Loucy (cell line): ENCODE measurements around the gene CELSR2.

ENCODE experiments used
- H2AFZ ChIP-seq: fragments of 200-600 bp; sonication (generic); 2 replicates; pipeline ENCODE4 v1.6.0; 2016; ENCODE audit warnings: antibody characterized with exemption, mild to moderate bottlenecking, low read length, moderate library complexity
- H3F3A ChIP-seq: fragments of 200-600 bp; 2 replicates; pipeline ENCODE4 v1.6.0; 2016; ENCODE audit warnings: antibody characterized with exemption, low read depth, mild to moderate bottlenecking
- H3K27me3 ChIP-seq: fragments of 200-600 bp; sonication (generic); 2 replicates; pipeline ENCODE4 v1.6.1; 2014; ENCODE audit warnings: low read length, mild to moderate bottlenecking; ENCODE audit not compliant: insufficient read depth, poor library complexity, severe bottlenecking
- H3K36me3 ChIP-seq: fragments of 200-600 bp; sonication (generic); 2 replicates; pipeline ENCODE4 v1.6.1; 2016; ENCODE audit warnings: low read length; ENCODE audit not compliant: insufficient read depth
- H3K4me1 ChIP-seq: fragments of 200-600 bp; sonication (generic); 2 replicates; pipeline ENCODE4 v1.5.1; 2014; ENCODE audit warnings: low read length, mild to moderate bottlenecking; ENCODE audit not compliant: insufficient read depth, poor library complexity, severe bottlenecking
- H3K4me2 ChIP-seq: fragments of 200-600 bp; sonication (generic); 2 replicates; pipeline ENCODE4 v1.6.0; 2014; ENCODE audit warnings: antibody characterized with exemption, low read length, low read depth, mild to moderate bottlenecking; ENCODE audit not compliant: poor library complexity, severe bottlenecking
- H3K4me3 ChIP-seq: fragments of 200-600 bp; sonication (generic); 2 replicates; pipeline ENCODE4 v1.5.1; 2014; ENCODE audit warnings: low read length, mild to moderate bottlenecking, mixed read lengths; ENCODE audit not compliant: poor library complexity, severe bottlenecking
- H3K79me2 ChIP-seq: fragments of 200-600 bp; sonication (generic); 2 replicates; pipeline ENCODE4 v1.6.1; 2014; ENCODE audit warnings: low read length; ENCODE audit not compliant: insufficient read depth
- H3K9ac ChIP-seq: fragments of 200-600 bp; sonication (generic); 2 replicates; pipeline ENCODE4 v1.6.0; 2014; ENCODE audit warnings: mild to moderate bottlenecking, low read depth, low read length, moderate library complexity; ENCODE audit not compliant: poor library complexity, severe bottlenecking
- H3K9me2 ChIP-seq: fragments of 200-600 bp; sonication (generic); replicated peaks from 2 replicates; pipeline ENCODE4 v1.6.1; 2016; ENCODE audit warnings: low read depth, low read length, mixed read lengths
- H3K9me3 ChIP-seq: fragments of 200-600 bp; sonication (generic); 2 replicates; pipeline ENCODE4 v1.6.1; 2014; ENCODE audit warnings: mild to moderate bottlenecking, antibody characterized with exemption, low read length, low read depth; ENCODE audit not compliant: insufficient read depth
- H4K20me1 ChIP-seq: fragments of 200-600 bp; sonication (generic); 2 replicates; pipeline ENCODE4 v1.6.0; 2014; ENCODE audit warnings: antibody characterized with exemption, low read length, mild to moderate bottlenecking; ENCODE audit not compliant: insufficient read depth, poor library complexity, severe bottlenecking
- EZH2phosphoT487 ChIP-seq: fragments of 200-600 bp; IDR thresholded peaks from 2 replicates; pipeline ENCODE4 v1.6.1; 2018; ENCODE audit warnings: antibody characterized with exemption, mild to moderate bottlenecking, moderate library complexity, borderline replicate concordance
- TF ChIP-seq, protein P1 (sequence below): fragments of 200-600 bp; sonication (generic); conservative IDR thresholded peaks from 2 replicates; pipeline ENCODE4 v1.5.1; 2014; ENCODE audit warnings: mild to moderate bottlenecking, antibody characterized with exemption, low read length

The CELSR2 gene

GRCh38 chr1:109225711-109226445, 23.5 kb upstream of the CELSR2 start:
- H3K36me3 ChIP-seq: peaks cover 32% of the 10 kb centered on the region; the same call in 1 of the 2 replicates
- no peaks in the 10 kb centered on the region for H3K27me3 ChIP-seq
- no peaks in the 10 kb centered on the region for H3K4me1 ChIP-seq
- no peaks in the 10 kb centered on the region for H3K9me2 ChIP-seq
- peaks cover 18% of the 10 kb centered on the region; the same call in 1 of the 2 replicates for H3K79me2 ChIP-seq
- no peak overlapping the region for H2AFZ ChIP-seq
- TF ChIP-seq, protein P1, sequence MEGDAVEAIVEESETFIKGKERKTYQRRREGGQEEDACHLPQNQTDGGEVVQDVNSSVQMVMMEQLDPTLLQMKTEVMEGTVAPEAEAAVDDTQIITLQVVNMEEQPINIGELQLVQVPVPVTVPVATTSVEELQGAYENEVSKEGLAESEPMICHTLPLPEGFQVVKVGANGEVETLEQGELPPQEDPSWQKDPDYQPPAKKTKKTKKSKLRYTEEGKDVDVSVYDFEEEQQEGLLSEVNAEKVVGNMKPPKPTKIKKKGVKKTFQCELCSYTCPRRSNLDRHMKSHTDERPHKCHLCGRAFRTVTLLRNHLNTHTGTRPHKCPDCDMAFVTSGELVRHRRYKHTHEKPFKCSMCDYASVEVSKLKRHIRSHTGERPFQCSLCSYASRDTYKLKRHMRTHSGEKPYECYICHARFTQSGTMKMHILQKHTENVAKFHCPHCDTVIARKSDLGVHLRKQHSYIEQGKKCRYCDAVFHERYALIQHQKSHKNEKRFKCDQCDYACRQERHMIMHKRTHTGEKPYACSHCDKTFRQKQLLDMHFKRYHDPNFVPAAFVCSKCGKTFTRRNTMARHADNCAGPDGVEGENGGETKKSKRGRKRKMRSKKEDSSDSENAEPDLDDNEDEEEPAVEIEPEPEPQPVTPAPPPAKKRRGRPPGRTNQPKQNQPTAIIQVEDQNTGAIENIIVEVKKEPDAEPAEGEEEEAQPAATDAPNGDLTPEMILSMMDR: no peak
- TF ChIP-seq EZH2phosphoT487: no peak
- no peak overlapping the region for H3K4me3 ChIP-seq
- H4K20me1 ChIP-seq: peaks cover 6% of the 10 kb centered on the region
- no peaks in the 10 kb centered on the region for H3F3A ChIP-seq
- no peak overlapping the region for H3K9ac ChIP-seq
- no peaks in the 10 kb centered on the region for H3K9me3 ChIP-seq
- H3K4me2 ChIP-seq: no peak overlapping the region

- Histone ChIP-seq H4K20me1 (peaks cover 6% of the 10 kb centered on the region), H3K4me1 (no peaks in the 10 kb centered on the region), H3K9me3 (no peaks in the 10 kb centered on the region), H2AFZ (no peak overlapping the region), H3K27me3 (no peaks in the 10 kb centered on the region), H3K9ac (no peak overlapping the region), H3K9me2 (no peaks in the 10 kb centered on the region), H3K79me2 (peaks cover 4% of the 10 kb centered on the region; the same call in 1 of the 2 replicates), H3F3A (no peaks in the 10 kb centered on the region), H3K4me3 (no peak overlapping the region), H3K36me3 (peaks cover 47% of the 10 kb centered on the region; the same call in 1 of the 2 replicates), H3K4me2 (no peak overlapping the region)
- TF ChIP-seq, protein P1: no peak
- no peak for TF ChIP-seq EZH2phosphoT487
These were observed 21.2 kb upstream of the CELSR2 start for GRCh38 chr1:109228167-109228566.

DNA sequence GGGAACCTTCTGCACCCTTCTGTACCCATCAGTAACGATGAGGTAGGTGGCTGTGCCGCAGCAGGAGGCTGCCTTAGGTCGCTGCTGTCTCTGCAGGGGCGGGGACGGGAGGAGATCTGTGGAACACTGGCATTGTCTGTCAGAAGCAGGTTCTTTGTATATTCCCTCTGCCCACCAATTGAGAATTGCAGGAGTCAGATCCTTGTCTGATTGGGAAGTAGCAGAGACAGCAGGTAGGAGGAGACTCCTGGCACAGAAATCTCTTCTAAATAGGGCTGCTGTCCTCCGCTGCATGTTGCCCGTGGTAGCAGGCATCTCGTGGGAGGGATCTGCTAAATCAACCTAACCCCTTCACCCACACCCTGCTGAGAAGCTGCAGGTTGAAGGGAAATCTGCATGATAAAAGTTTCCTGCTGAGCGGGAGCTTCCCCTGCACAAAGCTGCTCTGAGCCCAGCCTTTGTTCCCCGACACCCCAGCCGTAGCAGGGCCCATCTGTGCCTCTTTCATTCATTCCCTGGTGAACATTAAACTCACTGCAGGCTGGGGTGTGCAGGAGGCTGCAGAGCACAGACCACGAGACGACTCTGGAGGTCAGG, 19.7 kb upstream of the CELSR2 start:
- no peak overlapping the region for H3K4me3 ChIP-seq
- no peaks in the 10 kb centered on the region for H3K9me3 ChIP-seq
- no peak overlapping the region for H3K9ac ChIP-seq
- no peaks in the 10 kb centered on the region; the same call in 1 of the 2 replicates for H3K79me2 ChIP-seq
- H3F3A ChIP-seq: no peaks in the 10 kb centered on the region
- no peak overlapping the region for H2AFZ ChIP-seq
- no peak overlapping the region for H3K4me2 ChIP-seq
- H3K36me3 ChIP-seq: peaks cover 52% of the 10 kb centered on the region; the same call in 1 of the 2 replicates
- TF ChIP-seq EZH2phosphoT487: no peak
- TF ChIP-seq, protein P1: no peak
- no peaks in the 10 kb centered on the region for H3K9me2 ChIP-seq
- no peaks in the 10 kb centered on the region for H3K27me3 ChIP-seq
- no peaks in the 10 kb centered on the region for H3K4me1 ChIP-seq
- H4K20me1 ChIP-seq: no peaks in the 10 kb centered on the region
